Testis (tissue), 3 donors: ENCODE data around the gene MEIKIN. TPM values are rescaled to one million over a fixed set of nuclear protein-coding genes. Genes with fewer than 3 reads are reported as not detected.
"Not testable (repeated sequence)": the region's sequence is repeated elsewhere in the genome, so short reads cannot be mapped to it uniquely, and the experiment has no call there.

Source experiments
- DNase-seq: peaks from one replicate; pipeline ENCODE4 v3.0.0-alpha.2; 2019
- H3K27ac ChIP-seq, 2 donors: fragments of 200-600 bp; sonication (generic); one replicate each; pipeline ENCODE4 v1.5.1; 2019
- H3K27me3 ChIP-seq: fragments of 200-600 bp; sonication (generic); one replicate; pipeline ENCODE4 v1.5.1; 2019
- H3K36me3 ChIP-seq: fragments of 200-600 bp; sonication (generic); one replicate; pipeline ENCODE4 v1.5.1; 2017; ENCODE audit warnings: low read depth; ENCODE audit errors: missing control alignments
- H3K4me1 ChIP-seq: fragments of 200-600 bp; sonication (generic); one replicate; pipeline ENCODE4 v1.5.1; 2019
- H3K4me3 ChIP-seq, 2 donors: fragments of 200-600 bp; sonication (generic); one replicate each; pipeline ENCODE4 v1.5.1; 2017 to 2019
- H3K9me3 ChIP-seq: fragments of 200-600 bp; sonication (generic); one replicate; pipeline ENCODE4 v1.5.1; 2017
- POLR2A ChIP-seq: fragments of 450-650 bp; IDR thresholded peaks from one replicate; pipeline ENCODE4 v1.6.1; 2017; ENCODE audit warnings: antibody characterized with exemption, mild to moderate bottlenecking, moderate library complexity
- WGBS, 2 donors: methylation state at CpG; one replicate each; pipeline ENCODE4 v1.1.5; 2018; 5-methylcytosine and 5-hydroxymethylcytosine counted together
- intact Hi-C: fragments of 100-400 bp; cut with DNase I; formaldehyde crosslinking; loops from one replicate; pipeline ENCODE4 v1.15.1; 2023; ENCODE audit warnings: low total_unique reads
- polyA plus RNA-seq: library from polyadenylated mRNA; stranded (reverse); fragments of 350-450 nt; fragmentation: Illumina TruSeq; extraction: RNeasy Lipid Tissue Mini Kit (QIAGEN cat#74804); gene quantifications from one replicate; pipeline ENCODE4 v1.2.3, GENCODE V29; 2014; ENCODE audit warnings: low read depth, low replicate concordance; ENCODE audit not compliant: insufficient read depth
- total RNA-seq, 2 donors: library from RNA; depleted of rRNA; stranded (reverse); fragments of >200 nt; gene quantifications; one replicate each; pipeline ENCODE4 v1.2.3, GENCODE V29; 2016
- TF ChIP-seq, protein P1 (sequence below), 3 experiments: fragments of 450-650 bp in 2 of 3; fragments of 200-600 bp in 1 of 3; sonication (generic) in 1 of 3; IDR thresholded peaks; one replicate each; pipeline ENCODE4 v1.5.1; 2016 to 2019; ENCODE audit warnings: antibody characterized with exemption in 3 of 3, mild to moderate bottlenecking in 2 of 3, moderate library complexity in 1 of 3

MEIKIN gene
- total and polyA plus RNA-seq, 3 donors from 2014 or later, result 13.6 to 27.0 (median 15.1) TPM

DNA sequence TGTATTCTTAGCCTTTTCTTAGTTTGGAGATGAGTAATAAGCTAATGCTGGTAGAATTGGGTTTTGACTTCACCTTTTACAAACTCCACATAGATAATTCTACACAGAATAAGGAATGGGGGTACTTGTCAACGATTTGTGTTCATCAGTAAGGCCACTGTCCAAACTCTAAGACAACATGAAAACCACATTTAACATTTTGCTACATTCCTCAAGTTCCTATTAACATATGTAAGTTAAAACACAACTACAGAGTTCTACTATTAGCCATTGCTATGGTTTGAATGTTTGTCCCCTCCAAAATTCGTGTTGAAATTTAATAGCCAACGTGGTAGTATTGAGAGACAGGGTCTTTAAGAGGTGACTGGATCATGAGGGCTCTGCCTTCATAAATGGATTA lies 31.9 kb downstream of the MEIKIN start:
- intact Hi-C loops, result no loop called here
- WGBS, 2 donors, result 72 to 74% methylated on average over 3 of the region's 3 CpGs
- Histone ChIP-seq H3K27me3 (no peaks in the 10 kb centered on the region), H3K9me3 (no peaks in the 10 kb centered on the region), H3K4me1 (no peaks in the 10 kb centered on the region), H3K4me3 (no peak overlapping the region), H3K36me3 (no peaks in the 10 kb centered on the region), H3K27ac (no peak overlapping the region)
- TF ChIP-seq POLR2A, result no peak
- TF ChIP-seq, protein P1, sequence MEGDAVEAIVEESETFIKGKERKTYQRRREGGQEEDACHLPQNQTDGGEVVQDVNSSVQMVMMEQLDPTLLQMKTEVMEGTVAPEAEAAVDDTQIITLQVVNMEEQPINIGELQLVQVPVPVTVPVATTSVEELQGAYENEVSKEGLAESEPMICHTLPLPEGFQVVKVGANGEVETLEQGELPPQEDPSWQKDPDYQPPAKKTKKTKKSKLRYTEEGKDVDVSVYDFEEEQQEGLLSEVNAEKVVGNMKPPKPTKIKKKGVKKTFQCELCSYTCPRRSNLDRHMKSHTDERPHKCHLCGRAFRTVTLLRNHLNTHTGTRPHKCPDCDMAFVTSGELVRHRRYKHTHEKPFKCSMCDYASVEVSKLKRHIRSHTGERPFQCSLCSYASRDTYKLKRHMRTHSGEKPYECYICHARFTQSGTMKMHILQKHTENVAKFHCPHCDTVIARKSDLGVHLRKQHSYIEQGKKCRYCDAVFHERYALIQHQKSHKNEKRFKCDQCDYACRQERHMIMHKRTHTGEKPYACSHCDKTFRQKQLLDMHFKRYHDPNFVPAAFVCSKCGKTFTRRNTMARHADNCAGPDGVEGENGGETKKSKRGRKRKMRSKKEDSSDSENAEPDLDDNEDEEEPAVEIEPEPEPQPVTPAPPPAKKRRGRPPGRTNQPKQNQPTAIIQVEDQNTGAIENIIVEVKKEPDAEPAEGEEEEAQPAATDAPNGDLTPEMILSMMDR (IDR thresholded peaks at IDR 0.05), result no peak
- DNase-seq, result no peak

DNA sequence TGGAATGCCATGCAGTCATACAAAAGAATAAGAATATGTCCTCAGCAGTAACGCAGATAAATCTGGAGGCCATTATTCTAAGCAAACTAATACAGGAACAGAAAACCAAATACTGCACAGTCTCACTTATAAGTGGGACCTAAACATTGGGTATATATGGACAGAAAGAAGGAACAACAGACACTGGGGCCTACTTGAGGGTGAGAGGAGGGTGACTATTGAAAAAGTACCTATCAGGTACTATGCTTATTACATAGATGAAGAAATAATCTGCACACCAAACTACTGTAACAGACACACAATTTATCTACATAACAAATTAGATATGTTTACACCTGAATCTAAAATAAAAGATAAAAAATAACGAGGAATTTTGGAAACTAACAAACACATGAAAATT lies 38.8 kb downstream of the MEIKIN start:
- H3K9me3 ChIP-seq, result no peaks in the 10 kb centered on the region
- no peak for DNase-seq
- intact Hi-C loops, result no loop called here
- H3K27ac ChIP-seq, result no peak overlapping the region
- H3K36me3 ChIP-seq, result no peaks in the 10 kb centered on the region
- H3K4me1 ChIP-seq, result no peaks in the 10 kb centered on the region
- no peaks in the 10 kb centered on the region for H3K27me3 ChIP-seq
- H3K4me3 ChIP-seq, result no peak overlapping the region
- WGBS, 2 donors, result 74 to 84% methylated on average over 2 of the region's 2 CpGs
- TF ChIP-seq, protein P1 (IDR thresholded peaks at IDR 0.05), result no peak
- no peak for TF ChIP-seq POLR2A

DNA sequence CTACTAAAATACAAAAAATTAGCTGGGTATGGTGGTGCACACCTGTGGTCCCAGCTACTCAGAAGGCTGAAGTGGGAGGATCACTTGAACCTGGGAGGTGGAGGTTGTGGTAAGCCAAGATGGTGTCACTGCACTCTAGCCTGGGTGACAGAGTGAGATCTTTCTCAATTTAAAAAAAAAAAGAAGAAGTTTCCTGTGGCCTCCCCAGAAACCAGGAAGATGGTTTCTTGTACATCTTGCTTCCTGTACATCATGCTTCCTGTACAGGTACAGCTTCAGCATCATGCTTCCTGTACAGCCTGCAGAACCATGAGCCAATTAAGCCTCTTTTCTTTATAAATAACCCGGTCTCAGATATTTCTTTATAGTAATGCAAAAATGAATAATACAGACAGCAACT lies 43.2 kb downstream of the MEIKIN start:
- H3K36me3 ChIP-seq, H3K4me1 ChIP-seq, H3K27me3 ChIP-seq, H3K9me3 ChIP-seq, DNase-seq, intact Hi-C loops, H3K4me3 ChIP-seq, H3K27ac ChIP-seq: not testable (repeated sequence)
- 89% methylated on average over 1 of the region's 1 CpG for WGBS, 2 donors

DNA sequence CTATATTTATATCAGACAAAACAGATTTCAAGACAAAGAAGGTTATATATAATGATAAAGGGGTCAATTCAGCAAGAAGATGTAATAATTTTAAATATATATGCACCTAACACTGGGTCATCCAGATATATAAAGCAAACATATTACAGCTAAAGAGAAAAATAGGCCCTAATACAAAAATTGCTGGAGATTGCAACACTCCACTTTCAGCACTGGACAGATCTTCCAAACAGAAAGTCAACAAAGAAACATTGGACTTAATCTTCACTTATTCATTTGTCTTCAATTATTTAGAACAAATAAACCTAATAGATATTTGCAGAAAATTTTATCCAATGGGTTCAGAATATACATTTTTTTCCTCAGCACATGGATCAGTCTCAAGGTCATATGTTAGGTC lies 45.8 kb downstream of the MEIKIN start:
- Histone ChIP-seq H3K36me3 (no peaks in the 10 kb centered on the region), H3K9me3 (no peaks in the 10 kb centered on the region), H3K4me1 (no peaks in the 10 kb centered on the region), H3K27me3 (no peaks in the 10 kb centered on the region), H3K27ac (no peak overlapping the region), H3K4me3 (no peak overlapping the region)
- TF ChIP-seq, protein P1 (IDR thresholded peaks at IDR 0.05), result no peak
- no peak for TF ChIP-seq POLR2A
- intact Hi-C loops, result no loop called here
- DNase-seq, result no peak

DNA sequence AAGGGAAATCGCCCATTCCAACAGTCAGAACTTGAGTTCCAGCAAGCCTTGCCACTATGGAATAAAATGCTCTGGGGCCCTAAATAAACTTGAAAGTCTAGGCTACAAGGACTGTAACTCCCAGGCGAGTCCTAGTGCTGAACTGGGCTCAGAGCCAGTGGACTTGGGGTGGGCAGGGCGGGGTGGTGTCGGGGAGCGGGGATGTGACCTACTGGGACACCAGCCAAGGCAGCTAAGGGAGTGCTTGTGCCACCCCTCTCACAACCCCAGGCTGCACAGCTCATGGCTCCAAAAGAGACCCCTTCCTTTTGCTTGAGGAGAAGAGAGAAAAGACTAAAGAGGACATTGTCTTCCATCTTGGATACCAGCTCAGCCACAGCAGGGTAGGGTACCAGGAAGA lies 61.5 kb downstream of the MEIKIN start:
- Histone ChIP-seq H3K9me3 (no peaks in the 10 kb centered on the region), H3K27me3 (no peaks in the 10 kb centered on the region), H3K36me3 (no peaks in the 10 kb centered on the region), H3K4me1 (no peaks in the 10 kb centered on the region), H3K4me3 (no peak overlapping the region), H3K27ac (no peak overlapping the region)
- no peak for DNase-seq
- TF ChIP-seq, protein P1 (IDR thresholded peaks at IDR 0.05), result no peak
- TF ChIP-seq POLR2A, result no peak
- 66 to 80% methylated on average over 5 of the region's 5 CpGs for WGBS, 2 donors
- intact Hi-C loops, result no loop called here
